GM12873 (cell line): Measurements from ENCODE around the gene IL17A.
A peak's percentile ranks its signal among the peaks of the same experiment; 100 is the strongest.

ENCODE experiments used
- CTCF ChIP-seq: IDR thresholded peaks from 2 replicates; pipeline ENCODE4 v1.5.1; 2012; ENCODE audit warnings: low read depth, mild to moderate bottlenecking, moderate library complexity, low read length, control low read depth; ENCODE audit not compliant: insufficient read depth; ENCODE audit errors: missing control alignments

IL17A gene

GRCh38 chr6:52208612-52209011, 22.4 kb downstream of the IL17A start:
- no peak for TF ChIP-seq CTCF

- TF ChIP-seq CTCF, result no peak
These were observed 23.6 kb downstream of the IL17A start for GRCh38 chr6:52209770-52210169.

DNA sequence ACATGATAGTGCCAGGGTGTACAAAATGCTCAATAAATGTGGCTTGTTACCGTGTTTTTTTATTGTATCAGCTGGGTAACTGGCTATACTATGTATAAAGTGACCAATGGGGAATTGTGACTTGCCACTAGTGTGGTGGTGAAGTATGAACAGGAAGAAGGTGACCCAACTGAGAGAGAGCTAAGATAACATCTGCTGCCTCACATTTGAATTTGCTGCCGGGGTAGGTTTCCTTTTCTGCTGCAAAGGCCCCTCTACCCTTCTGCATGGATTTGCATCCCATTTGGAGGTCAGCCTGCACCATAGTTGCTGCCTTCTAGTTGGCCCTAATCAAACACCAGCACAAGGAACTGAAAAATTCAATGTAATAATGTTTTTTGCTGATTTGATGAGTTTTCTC, 24.1 kb downstream of the IL17A start:
- TF ChIP-seq CTCF, result no peak

- peak; percentile 29 for TF ChIP-seq CTCF
These were observed 27.0 kb downstream of the IL17A start for GRCh38 chr6:52213127-52213526.

- TF ChIP-seq CTCF, result no peak
These were observed 29.6 kb downstream of the IL17A start for GRCh38 chr6:52215787-52216186.

DNA sequence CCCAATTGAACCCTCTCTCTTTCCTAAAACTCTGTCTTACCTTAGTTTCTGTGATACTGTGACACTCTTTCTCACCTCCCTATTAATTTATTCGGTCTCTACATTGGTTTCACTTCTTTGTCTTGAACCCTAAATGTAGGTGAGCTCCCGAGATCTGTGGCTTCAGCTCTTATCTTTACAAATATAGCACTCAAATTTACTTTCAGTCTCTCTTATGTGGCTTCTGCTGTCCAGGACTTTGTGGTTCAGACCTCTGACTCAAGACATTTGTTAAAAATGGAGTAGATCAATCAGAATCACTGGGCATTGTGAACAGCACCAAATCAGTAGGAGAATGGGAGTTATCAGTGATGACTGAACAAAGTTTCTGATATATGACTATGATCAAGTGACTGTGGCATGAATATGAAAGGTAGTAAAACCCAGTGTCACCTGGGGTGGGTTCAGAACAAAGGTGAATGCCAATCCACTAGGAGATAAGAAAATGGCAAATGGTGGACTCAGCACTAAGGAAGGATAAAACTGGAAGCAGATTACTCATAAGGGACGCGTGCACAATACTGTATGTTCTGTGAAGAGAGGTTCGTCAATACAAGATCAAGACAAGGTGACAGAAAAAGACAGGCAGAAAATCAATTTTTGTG, 30.9 kb downstream of the IL17A start:
- no peak for TF ChIP-seq CTCF

DNA sequence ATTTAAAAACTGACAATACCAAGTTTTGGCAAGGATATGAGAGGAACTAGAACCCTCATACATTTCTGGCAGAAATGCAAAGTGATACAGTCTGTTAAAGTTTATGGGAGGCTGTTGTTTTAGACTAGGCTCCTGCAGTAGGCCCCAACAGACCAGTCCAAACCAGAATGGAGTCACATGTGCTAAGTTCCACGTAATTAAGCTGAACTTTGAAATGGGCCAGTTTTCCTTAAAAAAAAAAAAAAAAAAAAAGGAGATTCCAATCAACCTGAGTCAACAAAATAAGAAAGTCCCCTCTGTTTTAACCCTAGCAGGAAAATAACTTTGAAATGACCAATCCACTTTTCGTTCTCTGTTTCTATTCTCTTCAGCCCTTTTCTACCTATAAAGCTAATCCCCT, 31.6 kb downstream of the IL17A start:
- TF ChIP-seq CTCF, result no peak

- TF ChIP-seq CTCF, result no peak
These were observed 35.1 kb downstream of the IL17A start for GRCh38 chr6:52221302-52221701.
